Measurements from ENCODE around the gene IMMP2L.

DNA sequence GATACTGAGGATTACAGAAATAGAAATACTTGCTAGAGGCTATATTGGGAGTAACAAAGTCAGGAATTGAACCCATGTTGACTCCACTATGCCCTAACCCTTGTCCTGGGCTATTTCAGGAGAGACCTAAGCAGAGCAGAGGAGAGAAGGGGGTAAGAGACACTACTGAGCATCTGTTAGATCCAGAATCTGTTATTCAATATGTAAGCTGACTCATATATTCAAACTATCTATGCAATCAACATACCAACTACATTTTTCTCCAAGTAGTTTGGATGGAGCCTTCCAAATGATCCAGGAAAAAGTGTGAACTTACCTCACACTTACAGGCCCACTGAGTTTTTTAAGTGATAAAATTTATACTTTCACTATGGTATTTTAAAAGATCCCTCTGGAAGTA is 216.1 kb downstream of the IMMP2L start:
- no peak for TF ChIP-seq POLR2A (IDR thresholded peaks at IDR 0.05; ENCODE audit: low read length)
- TF ChIP-seq CEBPB (IDR thresholded peaks at IDR 0.05) = no peak

Data from A549 (cell line).